DMS79 (cell line): ENCODE data around the gene ENAH.

ENCODE experiments used
- DNase-seq: peaks from one replicate; lab custom pipeline; 2025; lab: John Stamatoyannopoulos, UW

The ENAH gene

DNA sequence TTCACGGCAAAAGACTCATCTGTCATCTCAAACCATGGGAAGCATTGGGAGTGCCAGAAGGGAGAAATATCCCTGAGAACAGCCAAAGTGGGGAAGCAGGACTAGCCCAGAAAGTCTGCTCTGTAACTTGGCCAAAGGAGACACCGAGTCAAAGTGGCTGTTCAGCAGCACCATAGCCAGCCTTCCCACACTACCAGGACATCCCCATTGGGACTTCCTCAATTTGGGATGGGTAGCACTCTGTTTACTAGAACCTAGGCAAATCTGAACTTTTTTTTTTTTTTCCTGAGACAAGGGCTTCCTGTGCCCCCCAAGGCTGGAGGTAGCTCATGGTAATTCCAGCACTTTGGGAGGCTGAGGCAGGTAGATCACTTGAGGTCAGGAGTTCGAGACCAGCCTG is 93.0 kb downstream of the ENAH start:
- DNase-seq = no peak

GRCh38 chr1:225559326-225559725 is 93.6 kb downstream of the ENAH start:
- no peak for DNase-seq

DNA sequence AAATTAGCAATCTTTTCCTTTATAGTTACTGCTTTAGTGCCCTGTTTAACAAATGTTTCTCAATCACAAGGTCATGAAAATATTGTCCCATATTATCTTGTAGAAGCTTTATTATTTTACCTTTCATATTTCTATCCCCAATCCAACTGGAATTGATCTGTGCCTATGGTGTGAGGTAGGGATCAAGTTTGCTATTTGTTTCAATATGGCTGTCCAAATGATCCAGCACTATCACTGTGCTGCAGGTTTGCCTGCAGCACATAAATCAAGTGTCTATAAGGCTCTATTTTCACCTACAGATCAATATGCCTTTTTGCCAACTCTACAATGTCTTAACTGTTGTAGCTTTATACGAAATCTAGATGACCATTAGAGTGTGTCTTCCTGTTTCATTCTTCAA is 96.2 kb downstream of the ENAH start:
- DNase-seq = no peak

DNA sequence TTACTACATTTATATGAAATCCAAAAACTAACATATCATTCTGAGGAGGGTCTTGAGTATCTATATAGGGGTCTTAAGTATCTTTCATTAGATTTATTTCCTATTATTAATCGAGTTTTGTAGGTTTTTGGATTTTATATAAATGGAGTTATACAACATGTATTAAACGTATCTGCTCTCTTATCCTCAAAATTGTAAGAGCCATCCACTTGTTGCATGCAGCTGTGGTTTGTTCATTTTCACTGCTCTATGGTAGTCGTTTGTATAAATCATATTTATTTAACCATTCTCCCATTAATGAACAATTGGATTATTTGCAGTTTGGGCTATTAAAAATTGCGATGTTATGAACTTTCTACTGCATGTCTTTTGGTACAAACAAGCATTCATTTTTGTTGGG is 97.1 kb downstream of the ENAH start:
- no peak for DNase-seq

- no peak for DNase-seq
Measured at GRCh38 chr1:225554216-225554812, 98.6 kb downstream of the ENAH start.

GRCh38 chr1:225549821-225550220 is 103.1 kb downstream of the ENAH start:
- DNase-seq = no peak

GRCh38 chr1:225548140-225548857 is 104.6 kb downstream of the ENAH start:
- no peak for DNase-seq

DNA sequence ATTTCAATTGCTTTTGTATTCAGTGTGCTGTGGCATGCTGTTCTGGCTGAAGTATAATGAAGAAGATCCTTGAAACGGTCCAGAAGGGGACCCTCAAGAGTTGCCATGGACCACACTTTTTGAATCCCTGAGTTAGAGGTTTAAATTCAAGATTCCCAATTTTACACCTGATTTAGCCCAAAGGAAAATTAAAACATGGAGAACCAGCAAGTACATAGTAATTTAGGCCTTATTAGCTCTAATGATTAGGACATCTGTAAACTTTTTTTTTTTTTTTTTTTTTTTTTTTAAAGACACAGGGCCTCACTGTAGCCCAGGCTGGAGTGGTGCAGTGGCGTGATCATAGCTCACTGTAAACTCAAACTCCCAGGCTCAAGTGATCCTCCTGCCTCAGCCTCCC is 107.3 kb downstream of the ENAH start:
- no peak for DNase-seq

DNA sequence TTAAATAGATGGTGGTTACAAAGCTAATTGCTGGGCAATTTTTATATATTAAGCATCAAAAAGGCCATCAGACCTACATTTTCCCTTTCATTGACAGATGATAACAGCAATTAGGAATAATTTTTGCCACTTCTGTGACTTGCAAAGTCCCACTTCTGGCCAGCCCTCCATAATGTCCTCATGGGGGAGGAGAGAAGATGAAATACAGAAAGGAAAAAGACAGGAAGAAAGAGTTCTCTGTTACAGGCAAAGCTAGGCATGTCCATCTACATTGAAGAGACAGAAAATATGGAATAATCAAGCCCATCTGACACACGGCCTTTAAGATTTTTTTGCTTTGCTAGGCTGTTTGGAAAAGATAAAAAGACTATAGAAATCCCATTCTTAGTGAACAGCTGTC is 108.0 kb downstream of the ENAH start:
- no peak for DNase-seq

- DNase-seq = no peak
Measured at GRCh38 chr1:225544263-225544662, 108.7 kb downstream of the ENAH start.

DNA sequence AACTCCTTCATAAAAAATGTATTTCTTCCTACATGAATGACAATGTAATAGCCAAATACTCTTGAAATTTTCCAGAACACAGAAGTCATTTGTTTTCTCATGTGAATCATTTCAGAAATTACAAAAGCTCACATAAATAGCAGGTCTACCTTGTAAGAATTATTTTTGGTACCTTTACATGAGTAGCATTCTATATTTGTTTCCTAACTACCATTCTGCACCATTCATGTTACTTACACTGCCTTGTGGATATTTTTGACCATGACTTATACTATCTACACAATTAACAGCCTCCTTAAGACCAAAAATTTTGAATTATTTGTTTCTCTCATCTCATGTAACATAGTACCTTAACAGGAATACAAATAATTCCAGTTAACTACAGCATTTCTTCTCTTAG is 109.6 kb downstream of the ENAH start:
- DNase-seq = no peak

GRCh38 chr1:225541383-225541782 is 111.5 kb downstream of the ENAH start:
- no peak for DNase-seq

DNA sequence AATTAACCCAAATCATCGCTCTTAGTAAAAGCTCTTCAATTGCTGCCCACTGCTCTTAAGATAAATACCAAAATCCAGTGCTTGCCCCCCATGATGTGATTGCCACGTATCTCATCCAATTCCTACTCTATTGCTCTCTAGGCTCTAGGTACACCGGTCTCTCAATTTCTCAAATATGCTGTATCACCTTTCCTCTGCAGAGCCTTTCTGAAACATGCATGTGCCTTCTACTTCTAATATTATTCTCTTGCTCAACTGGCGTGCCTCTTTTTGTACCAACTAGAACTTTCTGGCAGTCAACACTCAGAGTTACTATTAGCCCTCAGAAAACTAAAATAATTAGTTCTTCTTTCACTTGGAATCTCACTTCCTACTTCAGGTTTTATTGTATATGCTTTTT is 113.3 kb downstream of the ENAH start:
- no peak for DNase-seq

DNA sequence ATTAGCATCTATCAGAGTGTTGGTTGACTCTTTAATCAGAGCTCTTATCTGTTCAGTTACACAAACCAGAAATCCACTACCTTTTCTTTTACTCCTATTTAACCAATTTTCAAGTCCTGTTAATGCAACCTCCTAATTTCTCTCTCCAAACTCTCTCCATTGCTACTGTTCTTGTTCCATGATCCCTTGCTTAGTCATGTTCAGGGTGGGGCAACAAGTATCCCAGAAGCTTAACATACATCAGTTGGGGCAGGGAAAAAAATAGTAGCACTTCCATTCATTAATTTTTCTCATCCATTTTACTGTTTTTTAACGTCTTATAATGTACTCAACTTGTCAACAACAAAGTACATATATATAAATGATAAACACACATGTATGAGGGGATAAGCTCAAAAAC is 113.9 kb downstream of the ENAH start:
- no peak for DNase-seq

GRCh38 chr1:225537554-225538251 is 115.2 kb downstream of the ENAH start:
- no peak for DNase-seq

- no peak for DNase-seq
Measured at GRCh38 chr1:225535280-225535679, 117.6 kb downstream of the ENAH start.

DNA sequence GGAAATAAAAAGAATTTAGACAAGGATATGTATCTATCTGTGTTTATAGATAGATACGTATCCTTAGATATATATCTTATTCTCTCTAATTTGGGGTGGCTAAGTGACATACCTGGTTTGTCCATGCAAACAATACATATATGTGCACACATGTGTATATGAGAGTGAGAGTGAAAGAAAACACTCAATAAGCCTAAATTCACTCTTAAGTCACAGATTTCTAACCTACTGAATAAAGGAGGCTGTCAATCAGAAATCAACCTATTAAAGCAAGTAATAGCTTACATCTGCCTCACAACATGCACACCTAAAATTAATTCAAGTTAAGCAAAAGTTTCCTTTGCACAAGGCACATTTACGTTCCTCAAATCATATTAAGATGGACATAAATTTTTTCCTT is 118.2 kb downstream of the ENAH start:
- DNase-seq = no peak

DNA sequence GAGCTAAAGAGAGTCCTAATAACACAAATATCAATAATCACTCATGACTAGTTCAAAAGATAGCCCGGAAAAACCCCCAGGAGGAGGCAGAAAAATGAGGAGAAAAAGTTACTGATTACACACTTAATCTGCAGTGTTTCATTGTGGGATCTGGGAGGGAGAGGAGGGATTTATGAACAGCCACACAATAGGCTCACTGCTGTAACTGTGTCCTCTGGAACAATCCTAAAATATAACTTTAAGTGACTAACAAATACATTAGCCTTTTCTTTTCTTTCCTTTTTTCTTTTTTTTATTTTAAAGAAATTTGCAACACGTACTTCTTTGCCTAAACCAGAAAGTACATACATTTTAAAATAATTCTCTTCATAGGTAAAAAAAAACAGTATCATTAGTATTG is 118.8 kb downstream of the ENAH start:
- DNase-seq = no peak

GRCh38 chr1:225533238-225533637 is 119.7 kb downstream of the ENAH start:
- DNase-seq = no peak

DNA sequence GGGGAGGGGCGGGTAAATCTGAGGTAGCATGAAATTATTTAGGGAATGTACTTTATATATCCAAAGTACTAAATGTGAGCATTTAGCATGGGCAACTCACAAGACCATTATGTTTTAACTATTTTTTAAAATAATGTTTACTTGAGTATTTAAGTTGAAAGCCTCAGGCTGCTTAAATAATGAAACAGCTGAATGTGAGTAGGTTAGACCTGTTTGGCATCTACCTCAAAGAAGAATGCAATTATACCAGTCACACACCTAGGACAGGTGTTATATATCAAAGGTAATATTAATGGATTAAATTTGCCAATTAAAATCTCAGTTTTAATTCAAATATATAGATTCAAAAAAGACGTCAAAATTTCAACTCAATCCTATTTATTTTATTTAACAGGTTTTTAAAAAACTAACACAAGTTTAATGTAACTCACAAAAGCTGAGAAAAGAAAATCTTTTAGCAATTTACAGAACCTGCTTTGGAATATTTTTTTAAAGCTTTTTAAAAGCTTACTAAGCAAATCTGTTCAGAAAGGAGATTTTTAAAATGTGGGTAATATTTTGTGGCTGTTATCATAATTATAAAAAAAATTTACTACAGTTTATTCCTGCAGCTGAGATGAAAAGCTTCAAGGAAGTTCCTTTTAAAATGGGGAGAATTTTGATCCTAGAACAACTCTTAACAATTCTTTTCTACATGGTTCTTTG is 120.5 kb downstream of the ENAH start:
- DNase-seq = no peak

DNA sequence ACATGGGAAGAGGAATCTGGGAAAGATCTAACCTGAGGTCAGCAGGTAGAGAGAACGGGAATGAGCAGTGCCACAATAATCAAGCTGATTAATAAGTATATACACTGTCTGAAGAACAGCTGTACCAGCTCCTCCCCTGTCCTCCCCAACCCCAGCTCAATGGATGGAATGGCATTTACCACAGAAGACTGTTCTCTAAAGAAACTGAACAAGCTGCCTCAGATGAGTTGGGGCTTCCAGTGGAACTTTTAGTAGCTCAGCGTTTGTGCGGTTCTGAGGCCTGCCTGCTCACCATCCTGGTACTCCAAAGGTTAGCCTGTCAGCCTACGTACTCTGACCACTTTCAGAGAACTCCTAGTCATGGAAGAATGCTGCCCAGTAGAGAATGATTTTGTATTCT is 123.2 kb downstream of the ENAH start:
- no peak for DNase-seq

- no peak for DNase-seq
Measured at GRCh38 chr1:225527575-225527974, 125.3 kb downstream of the ENAH start.

GRCh38 chr1:225526878-225527277 is 126.0 kb downstream of the ENAH start:
- DNase-seq = no peak
